H7 (cell line): ENCODE measurements around the gene FHIT. TPM values are rescaled to one million over a fixed set of nuclear protein-coding genes. Genes with fewer than 3 reads are reported as not detected.
"Not testable (repeated sequence)": the region's sequence is repeated elsewhere in the genome, so short reads cannot be mapped to it uniquely, and the experiment has no call there.

Experiments
- DNase-seq: peaks from one replicate; pipeline ENCODE4 v3.0.0; 2012
- H3K27me3 ChIP-seq: 2 replicates; pipeline ENCODE4 v1.6.0; 2011; ENCODE audit warnings: mild to moderate bottlenecking, low read length; ENCODE audit not compliant: control insufficient read depth, insufficient read depth
- H3K36me3 ChIP-seq: replicated peaks from 2 replicates; pipeline ENCODE4 v1.5.1; 2011; ENCODE audit warnings: low read length; ENCODE audit not compliant: control insufficient read depth, insufficient read depth
- H3K4me3 ChIP-seq: 2 replicates; pipeline ENCODE4 v1.5.1; 2011; ENCODE audit warnings: low read depth, mild to moderate bottlenecking, control low read depth, low read length, moderate library complexity; ENCODE audit not compliant: insufficient read depth
- total RNA-seq: library from RNA; depleted of rRNA; stranded (reverse); fragments of >200 nt; shearing (Covaris generic); gene quantifications from 2 replicates; pipeline ENCODE4 v1.2.3, GENCODE V29; 2014

The FHIT gene
- total RNA-seq, 1 experiment from 2014 or later: 2.1 TPM

- no peaks in the 10 kb centered on the region for H3K27me3 ChIP-seq
- H3K4me3 ChIP-seq: no peak overlapping the region
- no peaks in the 10 kb centered on the region for H3K36me3 ChIP-seq
- no peak for DNase-seq
Observed at GRCh38 chr3:59957150-59957549, 1294.1 kb downstream of the FHIT start.

DNA sequence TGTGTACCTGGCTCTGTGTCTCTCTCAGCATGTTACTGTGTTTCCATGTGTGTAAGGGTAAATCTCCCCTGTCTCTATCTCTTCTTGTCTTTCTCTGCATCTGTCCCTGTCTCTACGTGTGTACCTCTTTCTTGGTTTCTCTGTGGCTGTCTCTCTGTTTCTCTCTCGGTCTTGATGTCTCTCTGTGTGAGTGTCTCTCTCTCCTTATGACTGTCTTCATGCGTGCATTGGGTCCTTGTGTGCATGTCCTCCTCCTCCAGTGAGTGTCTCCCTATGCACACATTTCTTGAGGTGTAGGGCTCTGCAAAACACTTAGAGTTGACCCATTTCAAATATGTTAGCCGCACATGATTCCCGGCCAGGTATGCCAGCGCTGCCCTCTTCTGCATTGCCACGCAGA lies 1298.1 kb downstream of the FHIT start:
- Histone ChIP-seq H3K36me3 (no peaks in the 10 kb centered on the region), H3K4me3 (no peak overlapping the region), H3K27me3 (no peaks in the 10 kb centered on the region)
- DNase-seq: no peak

GRCh38 chr3:59949311-59949710 lies 1301.9 kb downstream of the FHIT start:
- no peak for DNase-seq
- Histone ChIP-seq H3K4me3 (no peak overlapping the region), H3K36me3 (no peaks in the 10 kb centered on the region), H3K27me3 (no peaks in the 10 kb centered on the region)

GRCh38 chr3:59946401-59946800 lies 1304.9 kb downstream of the FHIT start:
- H3K4me3 ChIP-seq: no peak overlapping the region
- DNase-seq: no peak

DNA sequence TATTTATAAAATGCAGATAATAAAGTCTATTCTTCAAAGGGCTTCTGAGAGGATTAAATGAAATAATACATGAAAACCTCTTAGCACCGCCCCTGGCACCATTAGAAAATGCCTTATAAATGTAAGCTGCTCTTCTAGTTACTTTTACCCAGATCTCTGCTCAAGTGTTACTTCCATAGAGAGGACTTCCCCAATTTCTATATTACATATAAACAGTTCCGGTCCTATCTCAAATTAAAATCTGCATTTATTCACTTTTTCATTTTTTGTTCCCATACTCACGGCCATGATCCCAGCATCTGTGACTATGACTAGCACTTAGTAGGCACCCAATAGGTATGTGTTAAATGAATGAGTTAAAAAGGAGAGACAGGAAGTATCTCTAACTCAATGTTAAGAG lies 1310.5 kb downstream of the FHIT start:
- Histone ChIP-seq H3K36me3 (no peaks in the 10 kb centered on the region), H3K4me3 (no peak overlapping the region), H3K27me3 (no peaks in the 10 kb centered on the region)
- no peak for DNase-seq

More at GRCh38 chr3:59946401-59946800, 1304.9 kb downstream of the FHIT start:
- Histone ChIP-seq H3K36me3 (no peaks in the 10 kb centered on the region), H3K27me3 (no peaks in the 10 kb centered on the region)

- Histone ChIP-seq H3K4me3 (no peak overlapping the region), H3K27me3 (no peaks in the 10 kb centered on the region), H3K36me3 (no peaks in the 10 kb centered on the region)
- no peak for DNase-seq
Observed at GRCh38 chr3:59939826-59940426, 1311.3 kb downstream of the FHIT start.

GRCh38 chr3:59938828-59939227 lies 1312.4 kb downstream of the FHIT start:
- Histone ChIP-seq H3K36me3 (no peaks in the 10 kb centered on the region), H3K27me3 (no peaks in the 10 kb centered on the region), H3K4me3 (no peak overlapping the region)
- no peak for DNase-seq

DNA sequence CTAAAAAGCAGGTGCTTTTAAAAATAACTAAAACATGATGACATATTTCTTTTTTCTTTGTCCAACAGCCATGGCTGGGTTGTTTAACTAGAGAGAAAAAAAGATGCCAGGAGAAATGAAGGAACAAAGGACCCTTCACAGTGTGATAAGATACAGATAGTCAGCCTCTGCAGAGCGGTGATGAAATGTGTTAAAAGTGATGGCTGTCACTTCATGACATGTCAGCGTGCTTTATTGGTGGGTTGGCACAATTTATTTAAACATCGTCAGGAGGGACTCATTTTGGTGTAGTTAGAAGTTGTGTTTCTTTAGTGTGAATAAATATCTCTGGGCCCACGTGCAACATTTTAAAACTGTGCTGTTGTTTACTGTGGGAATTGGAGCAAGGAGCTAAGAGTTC lies 1314.1 kb downstream of the FHIT start:
- no peaks in the 10 kb centered on the region for H3K36me3 ChIP-seq
- no peaks in the 10 kb centered on the region for H3K27me3 ChIP-seq
- H3K4me3 ChIP-seq: no peak overlapping the region
- DNase-seq: no peak

- Histone ChIP-seq H3K27me3 (no peaks in the 10 kb centered on the region), H3K36me3 (no peaks in the 10 kb centered on the region), H3K4me3 (no peak overlapping the region)
- DNase-seq: no peak
Observed at GRCh38 chr3:59936472-59936871, 1314.8 kb downstream of the FHIT start.

GRCh38 chr3:59935025-59935424 lies 1316.2 kb downstream of the FHIT start:
- H3K36me3 ChIP-seq: no peaks in the 10 kb centered on the region
- DNase-seq: no peak
- no peak overlapping the region for H3K4me3 ChIP-seq
- H3K27me3 ChIP-seq: no peaks in the 10 kb centered on the region

- not testable (repeated sequence) for DNase-seq, H3K36me3 ChIP-seq, H3K27me3 ChIP-seq, H3K4me3 ChIP-seq
Observed at GRCh38 chr3:59934560-59934959, 1316.7 kb downstream of the FHIT start.

- Histone ChIP-seq H3K36me3 (no peaks in the 10 kb centered on the region), H3K27me3 (no peaks in the 10 kb centered on the region), H3K4me3 (no peak overlapping the region)
- DNase-seq: no peak
Observed at GRCh38 chr3:59930170-59930569, 1321.1 kb downstream of the FHIT start.

DNA sequence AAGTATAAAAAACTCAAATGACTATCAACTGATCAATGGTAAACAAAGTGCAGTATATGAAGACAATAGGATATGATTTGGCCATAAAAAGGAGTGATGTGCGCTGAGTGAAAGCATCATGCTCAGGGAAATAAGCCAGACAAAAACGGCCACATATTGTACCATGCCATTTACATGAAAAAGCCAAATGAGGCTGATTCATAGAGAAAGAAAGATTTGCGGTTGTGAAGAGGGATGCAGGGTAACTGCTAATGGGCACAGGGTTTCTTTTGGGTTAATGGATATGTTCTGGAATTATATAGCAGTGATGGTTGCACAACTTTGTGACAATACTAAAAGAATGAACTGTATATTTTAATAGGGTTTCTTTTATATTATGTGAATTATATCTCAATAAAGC lies 1324.2 kb downstream of the FHIT start:
- Histone ChIP-seq H3K4me3 (no peak overlapping the region), H3K36me3 (no peaks in the 10 kb centered on the region), H3K27me3 (no peaks in the 10 kb centered on the region)
- no peak for DNase-seq

- H3K36me3 ChIP-seq: no peaks in the 10 kb centered on the region
- H3K4me3 ChIP-seq: no peak overlapping the region
- DNase-seq: no peak
- no peaks in the 10 kb centered on the region for H3K27me3 ChIP-seq
Observed at GRCh38 chr3:59925946-59926345, 1325.3 kb downstream of the FHIT start.

- Histone ChIP-seq H3K4me3 (no peak overlapping the region), H3K27me3 (no peaks in the 10 kb centered on the region), H3K36me3 (no peaks in the 10 kb centered on the region)
- no peak for DNase-seq
Observed at GRCh38 chr3:59922192-59922591, 1329.1 kb downstream of the FHIT start.

DNA sequence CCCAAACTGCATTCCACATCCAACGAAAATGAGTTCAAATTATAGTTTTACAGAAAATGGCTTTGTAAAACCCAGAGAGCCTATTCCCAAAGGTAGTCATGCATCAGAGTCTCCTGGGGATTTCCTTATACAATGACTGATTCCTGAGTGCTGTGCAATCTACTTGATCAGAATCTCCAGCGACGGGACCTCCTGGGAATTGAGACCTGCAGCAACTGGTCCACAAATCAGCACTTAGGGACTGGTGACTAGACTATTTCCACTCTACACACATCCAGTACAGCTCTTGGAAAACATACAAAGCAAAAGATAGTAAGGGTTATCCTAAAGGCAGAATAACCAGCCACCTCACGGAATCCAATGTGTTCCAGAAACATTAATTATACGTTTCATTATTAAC lies 1330.4 kb downstream of the FHIT start:
- DNase-seq: no peak
- H3K4me3 ChIP-seq: no peak overlapping the region
- H3K27me3 ChIP-seq: no peaks in the 10 kb centered on the region
- no peaks in the 10 kb centered on the region for H3K36me3 ChIP-seq
